HuH-7.5 (cell line): ENCODE results near the gene RGS11.

Source experiments
- DNase-seq: peaks from one replicate; pipeline ENCODE4 v3.0.0; 2011; ENCODE audit warnings: low spot score

The RGS11 gene

DNA sequence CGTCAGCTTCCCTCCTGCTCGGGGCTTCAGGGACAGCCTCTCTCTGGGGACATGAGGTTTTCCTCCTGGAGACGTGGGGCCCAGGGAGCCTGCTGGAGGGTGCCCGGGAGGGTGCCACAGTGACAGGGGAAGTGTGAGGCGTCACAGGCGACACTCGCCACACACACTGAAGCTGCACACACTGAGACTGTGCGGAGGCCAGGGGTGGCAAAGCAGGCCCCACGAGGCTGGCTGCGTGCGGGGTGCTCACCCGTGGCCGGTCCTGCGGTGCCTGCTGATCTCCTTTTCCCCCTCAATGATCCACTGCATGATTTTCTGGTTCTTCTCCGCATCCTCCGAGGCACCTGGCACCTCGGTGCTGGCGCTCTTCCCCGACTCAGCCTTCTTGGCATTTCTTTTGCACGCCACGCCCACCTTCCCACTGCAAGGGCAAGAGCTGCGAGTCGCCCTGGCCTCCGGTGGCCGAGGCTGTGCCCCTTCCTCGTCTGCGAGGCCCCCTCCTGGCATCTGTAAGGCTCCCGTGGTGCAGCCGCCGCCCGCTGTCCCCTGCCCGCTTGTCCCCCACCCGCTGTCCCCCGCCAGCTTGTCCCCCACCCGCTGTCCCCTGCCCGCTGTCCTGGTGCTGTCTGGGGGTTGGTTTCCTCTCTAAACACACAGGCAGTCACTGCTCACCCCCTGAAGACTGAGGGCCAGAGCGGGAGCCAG, 21.2 kb upstream of the RGS11 start:
- DNase-seq, result no peak

- no peak for DNase-seq
Measured at GRCh38 chr16:296276-296675, 20.5 kb upstream of the RGS11 start.

DNA sequence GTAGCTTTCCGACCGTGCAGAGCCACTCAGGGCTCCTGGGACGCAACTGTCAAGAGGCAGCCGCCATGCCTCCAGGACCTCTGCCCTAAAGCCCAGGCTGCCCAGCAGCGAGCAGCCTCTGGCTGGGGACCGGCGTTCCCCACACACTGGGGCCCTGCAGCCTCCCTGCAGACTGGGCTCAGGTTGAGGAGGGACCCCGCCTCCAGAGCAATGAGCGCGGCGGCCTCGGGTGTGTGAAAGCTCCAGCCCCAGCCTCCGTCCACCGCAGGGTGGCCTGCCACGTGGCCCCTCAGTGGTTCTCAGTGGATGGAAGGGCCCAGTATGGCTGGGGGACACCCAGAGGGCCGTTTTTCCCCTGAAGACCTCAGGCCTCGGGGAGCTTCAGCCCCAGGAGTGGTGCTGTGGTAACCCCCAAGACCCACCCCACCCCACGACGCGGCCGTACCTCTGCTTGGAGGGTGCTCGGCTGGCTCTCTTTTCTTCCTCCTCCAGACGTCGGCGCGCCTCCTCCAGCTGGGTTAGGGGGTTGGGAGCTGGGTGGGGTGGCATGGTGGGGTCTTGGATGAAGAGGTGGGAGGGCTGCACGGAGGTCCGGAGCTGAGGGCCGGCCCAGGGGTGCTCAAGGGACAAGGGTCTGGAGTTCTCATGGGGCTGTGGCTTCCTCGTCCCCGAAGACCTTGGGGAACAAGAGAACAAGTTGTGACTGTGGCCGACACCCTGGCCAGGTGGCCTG, 17.5 kb upstream of the RGS11 start:
- no peak for DNase-seq

DNA sequence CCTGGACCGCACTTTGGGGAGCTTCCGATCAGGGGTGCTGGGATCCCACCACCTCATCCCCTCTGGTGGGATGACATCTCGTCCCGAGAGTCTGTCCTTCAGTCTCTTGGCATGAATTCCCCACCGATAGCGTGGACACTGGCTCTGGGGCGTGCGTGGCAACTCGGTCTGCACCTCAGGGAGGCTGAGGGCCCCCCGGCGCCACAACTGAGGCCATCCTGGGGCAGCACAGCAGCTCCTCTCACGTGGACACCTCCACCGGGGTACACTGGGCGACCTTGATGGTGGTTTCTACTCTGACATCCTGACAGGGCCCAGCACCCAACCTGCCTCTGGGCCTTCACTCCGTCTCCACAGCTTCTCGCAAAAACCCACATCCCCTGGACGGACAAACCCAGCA, 15.8 kb upstream of the RGS11 start:
- no peak for DNase-seq

GRCh38 chr16:290681-291405, 15.1 kb upstream of the RGS11 start:
- DNase-seq, result no peak

DNA sequence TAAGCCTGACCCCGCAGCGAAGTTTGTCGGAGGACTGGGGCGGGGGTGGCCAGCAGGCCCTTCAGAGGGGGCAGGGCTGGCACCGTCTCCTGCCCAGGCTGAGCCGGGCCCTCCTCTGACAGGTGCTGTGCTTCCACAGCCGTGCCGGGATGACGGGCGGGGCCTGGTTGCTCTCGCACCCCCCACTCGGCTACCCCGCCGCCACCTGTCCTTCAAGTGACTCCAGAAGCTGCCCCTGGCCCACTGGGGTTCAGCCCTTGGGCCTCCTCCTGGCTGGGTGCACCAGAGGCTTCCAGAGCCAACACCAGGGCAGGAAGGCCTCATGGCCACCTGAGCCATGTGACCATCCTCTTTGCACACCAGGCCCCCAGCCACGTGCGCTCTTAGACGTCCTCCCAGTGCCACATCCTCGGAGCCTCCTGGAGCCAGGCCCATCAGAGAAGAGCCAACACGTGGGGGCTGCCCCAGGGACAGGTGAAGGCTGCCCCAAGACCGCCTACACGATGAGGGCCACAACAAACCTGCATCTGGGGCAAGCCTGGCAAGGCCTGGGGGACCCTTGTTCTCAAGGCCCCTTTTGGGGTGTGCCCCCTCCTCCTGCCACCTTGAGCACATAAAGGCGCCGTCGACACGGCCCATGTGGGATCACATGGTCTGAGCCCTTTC, 14.4 kb upstream of the RGS11 start:
- DNase-seq, result no peak

DNA sequence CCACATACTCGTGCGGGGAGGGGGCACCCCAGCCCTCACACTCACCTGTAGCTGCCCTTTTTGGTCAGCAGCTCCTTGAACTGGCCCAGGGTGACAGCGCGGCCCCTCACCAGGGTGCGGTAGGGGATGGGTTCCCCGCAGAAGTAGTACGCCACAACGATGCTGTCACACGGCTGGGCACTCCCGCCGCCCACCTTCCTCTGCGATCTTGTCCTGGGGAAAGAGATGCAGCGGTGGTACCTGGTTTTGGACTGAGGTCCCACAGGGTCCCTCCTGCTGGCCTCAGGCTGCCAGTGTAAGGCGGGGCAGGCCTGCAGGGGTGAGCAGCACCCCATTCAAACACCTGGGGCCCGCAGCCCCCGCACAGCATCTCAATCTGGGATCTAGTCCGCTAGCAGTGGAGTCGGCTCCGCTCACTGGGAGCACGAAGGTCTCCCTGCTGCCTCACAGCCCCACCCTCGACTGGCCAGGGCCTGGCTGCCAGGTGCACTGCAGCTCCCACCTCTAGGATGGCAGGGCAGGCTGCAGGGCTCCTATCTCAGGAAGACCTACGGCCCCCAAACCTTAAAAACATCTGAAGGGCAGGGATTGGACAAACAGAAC, 13.8 kb upstream of the RGS11 start:
- DNase-seq, result no peak

DNA sequence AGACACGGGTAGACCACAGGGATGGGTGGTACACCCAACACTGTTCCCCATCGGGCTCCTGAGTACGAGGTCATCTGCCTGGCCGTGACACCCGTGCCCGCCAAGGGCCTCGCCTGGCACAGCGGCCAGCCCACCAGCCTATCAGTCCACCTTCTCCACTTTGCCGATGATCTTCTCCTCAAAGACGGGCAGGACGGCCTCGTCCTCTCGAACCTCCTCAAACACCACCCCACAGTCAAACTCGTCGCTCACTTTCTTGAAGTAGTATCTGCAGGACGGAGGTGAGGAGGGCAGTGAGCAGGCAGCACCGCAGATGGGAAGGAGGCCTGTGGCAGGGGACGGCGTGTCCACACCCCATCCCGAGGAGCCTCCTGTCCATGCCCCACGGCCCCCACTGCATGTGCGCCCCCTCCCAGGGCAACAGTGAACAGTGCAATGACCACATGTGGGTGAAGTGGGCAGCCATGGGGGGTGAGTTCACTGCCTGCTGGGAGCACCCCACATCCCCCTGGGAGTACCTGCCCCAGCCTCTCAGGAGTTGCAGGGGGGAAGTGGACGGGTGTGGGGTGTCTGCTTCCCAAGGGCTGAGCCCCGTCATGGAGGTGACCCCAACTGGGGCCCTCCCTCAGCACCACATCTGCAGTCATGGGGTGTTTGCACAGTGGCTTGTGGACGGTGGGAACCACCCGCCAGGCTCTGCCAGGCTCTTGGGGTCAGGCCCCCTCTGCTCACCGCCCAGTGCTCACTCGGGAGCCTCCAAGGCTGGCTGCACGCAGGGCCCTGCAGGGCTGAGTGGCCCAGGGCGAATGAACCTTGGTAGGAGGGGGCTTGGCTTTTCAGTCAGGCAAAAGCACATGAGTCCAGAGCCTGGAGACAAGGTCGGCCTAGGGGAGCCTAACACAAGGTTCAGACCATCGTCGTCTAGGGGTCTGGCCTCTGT, 12.5 kb upstream of the RGS11 start:
- no peak for DNase-seq

DNA sequence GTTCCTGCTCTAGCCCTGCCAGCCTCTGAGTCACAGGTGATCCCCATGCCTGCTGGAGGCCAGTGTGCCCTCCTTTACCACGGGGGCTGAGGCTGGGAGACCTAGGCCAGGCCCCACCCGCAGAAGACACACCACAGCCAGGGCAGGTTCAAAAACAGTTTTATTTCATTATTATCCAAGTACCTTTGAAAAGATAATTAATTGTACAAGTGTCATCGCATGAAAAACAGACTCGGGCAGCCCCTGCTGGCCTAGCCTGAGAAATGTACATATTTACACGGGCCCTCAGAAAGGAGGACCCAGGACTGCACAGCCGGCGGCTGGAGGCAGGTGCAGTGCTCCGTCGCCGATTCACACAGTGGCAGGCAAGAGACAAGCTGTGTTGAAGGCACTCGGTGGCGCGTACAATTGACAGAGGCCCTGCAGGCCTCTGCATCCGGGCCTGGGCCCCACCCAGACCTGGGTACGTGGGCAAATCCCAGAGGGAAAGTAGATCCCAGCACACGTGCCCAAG, 11.6 kb upstream of the RGS11 start:
- no peak for DNase-seq

DNA sequence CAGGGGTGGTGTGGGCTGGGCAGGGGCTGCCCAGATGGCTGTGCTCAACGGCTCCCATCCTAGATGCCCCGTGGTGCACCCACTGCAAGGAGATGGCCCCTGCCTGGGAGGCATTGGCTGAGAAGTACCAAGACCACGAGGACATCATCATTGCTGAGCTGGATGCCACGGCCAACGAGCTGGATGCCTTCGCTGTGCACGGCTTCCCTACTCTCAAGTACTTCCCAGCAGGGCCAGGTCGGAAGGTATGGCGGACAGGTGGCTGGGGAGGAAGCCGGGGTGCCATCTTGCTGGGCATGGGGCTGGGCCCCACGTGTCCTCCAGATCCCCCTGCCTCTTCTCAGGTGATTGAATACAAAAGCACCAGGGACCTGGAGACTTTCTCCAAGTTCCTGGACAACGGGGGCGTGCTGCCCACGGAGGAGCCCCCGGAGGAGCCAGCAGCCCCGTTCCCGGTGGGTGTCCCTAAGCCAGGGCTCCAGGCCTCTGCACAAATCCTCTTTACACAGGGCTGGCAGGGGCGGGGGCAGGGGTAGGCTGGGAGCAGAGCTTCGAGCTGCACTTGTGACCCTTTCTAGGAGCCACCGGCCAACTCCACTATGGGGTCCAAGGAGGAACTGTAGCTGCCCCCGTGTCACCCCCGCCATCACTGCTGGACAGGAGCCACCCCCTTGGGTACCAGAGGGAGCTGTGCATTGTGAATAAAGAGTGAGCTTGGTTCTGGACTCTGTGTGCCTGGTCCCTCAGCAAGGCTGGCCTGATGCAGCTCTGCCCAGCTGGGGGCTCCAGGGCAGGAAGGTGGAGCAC, 10.9 kb upstream of the RGS11 start:
- no peak for DNase-seq

- no peak for DNase-seq
Measured at GRCh38 chr16:285146-286055, 9.7 kb upstream of the RGS11 start.

- DNase-seq, result no peak
Measured at GRCh38 chr16:284204-285120, 8.7 kb upstream of the RGS11 start.

- no peak for DNase-seq
Measured at GRCh38 chr16:283033-283805, 7.5 kb upstream of the RGS11 start, which contains the start of gene PDIA2. Gene PDIA2, plus strand, starts transcription at chr16:283164. Its CDS starts 6 bp downstream, at chr16:283170.

- no peak for DNase-seq
Measured at GRCh38 chr16:282491-282890, 6.7 kb upstream of the RGS11 start.

- DNase-seq, result no peak
Measured at GRCh38 chr16:281660-282255, 6.0 kb upstream of the RGS11 start.

- no peak for DNase-seq
Measured at GRCh38 chr16:280991-281659, 5.4 kb upstream of the RGS11 start.
